HUES64 (cell line): Measurements from ENCODE around the gene ACACA.

ENCODE experiments used
- H3K27ac ChIP-seq: 2 replicates; pipeline ENCODE4 v1.7.0; 2013; ENCODE audit warnings: low read depth, low read length, inconsistent platforms
- H3K27me3 ChIP-seq: 2 replicates; pipeline ENCODE4 v1.6.1; 2013; ENCODE audit warnings: mild to moderate bottlenecking, low read length; ENCODE audit not compliant: insufficient read depth
- H3K36me3 ChIP-seq: 2 replicates; pipeline ENCODE4 v1.6.1; 2013; ENCODE audit warnings: mild to moderate bottlenecking, low read length; ENCODE audit not compliant: insufficient read depth
- H3K4me1 ChIP-seq: 2 replicates; pipeline ENCODE4 v1.6.1; 2013; ENCODE audit warnings: mild to moderate bottlenecking, low read length, moderate library complexity; ENCODE audit not compliant: insufficient read depth
- H3K4me3 ChIP-seq: 2 replicates; pipeline ENCODE4 v1.5.1; 2013; ENCODE audit warnings: mild to moderate bottlenecking, low read length, moderate library complexity
- H3K9ac ChIP-seq: 2 replicates; pipeline ENCODE4 v1.6.1; 2013; ENCODE audit warnings: mild to moderate bottlenecking, low read depth, low read length
- H3K9me3 ChIP-seq: 2 replicates; pipeline ENCODE4 v1.6.1; 2013; ENCODE audit warnings: low read depth, low read length; ENCODE audit not compliant: insufficient read depth
- WGBS: fragments of 150-250, 120-280 bp; methylation state at CpG from one replicate; pipeline ENCODE4 v1.1.7; 2013; ENCODE audit warnings: missing lambda C conversion rate; 5-methylcytosine and 5-hydroxymethylcytosine counted together

The ACACA gene

GRCh38 chr17:37096071-37096470 lies 310.6 kb downstream of the ACACA start:
- H3K9me3 ChIP-seq = no peaks in the 10 kb centered on the region
- no peak overlapping the region for H3K27ac ChIP-seq
- peaks cover 8% of the 10 kb centered on the region; the same call in 1 of the 2 replicates for H3K4me1 ChIP-seq
- peaks cover 77% of the 10 kb centered on the region for H3K36me3 ChIP-seq
- WGBS = 95% methylated on average over 2 of the region's 2 CpGs
- H3K9ac ChIP-seq = no peak overlapping the region
- H3K4me3 ChIP-seq = no peak overlapping the region
- no peaks in the 10 kb centered on the region for H3K27me3 ChIP-seq

GRCh38 chr17:37094391-37094790 lies 312.2 kb downstream of the ACACA start:
- Histone ChIP-seq H3K9ac (no peak overlapping the region), H3K4me1 (peaks cover 8% of the 10 kb centered on the region; the same call in 1 of the 2 replicates), H3K9me3 (no peaks in the 10 kb centered on the region), H3K27ac (no peak overlapping the region), H3K27me3 (no peaks in the 10 kb centered on the region), H3K36me3 (peaks cover 84% of the 10 kb centered on the region), H3K4me3 (no peak overlapping the region)
- 93% methylated on average over 4 of the region's 4 CpGs for WGBS

GRCh38 chr17:37092701-37093100 lies 313.9 kb downstream of the ACACA start:
- H3K4me1 ChIP-seq = peaks cover 5% of the 10 kb centered on the region; the same call in 1 of the 2 replicates
- no peak overlapping the region for H3K4me3 ChIP-seq
- H3K27ac ChIP-seq = no peak overlapping the region
- peaks cover 90% of the 10 kb centered on the region for H3K36me3 ChIP-seq
- H3K9me3 ChIP-seq = no peaks in the 10 kb centered on the region
- H3K9ac ChIP-seq = no peak overlapping the region
- no peaks in the 10 kb centered on the region for H3K27me3 ChIP-seq

GRCh38 chr17:37092071-37092470 lies 314.6 kb downstream of the ACACA start:
- no peaks in the 10 kb centered on the region for H3K9me3 ChIP-seq

GRCh38 chr17:37090941-37091340 lies 315.7 kb downstream of the ACACA start:
- 97% methylated on average over 2 of the region's 3 CpGs for WGBS
- H3K9ac ChIP-seq = no peak overlapping the region
- H3K27me3 ChIP-seq = no peaks in the 10 kb centered on the region
- peaks cover 5% of the 10 kb centered on the region; the same call in 1 of the 2 replicates for H3K4me1 ChIP-seq
- H3K4me3 ChIP-seq = no peak overlapping the region
- peaks cover 90% of the 10 kb centered on the region for H3K36me3 ChIP-seq
- H3K9me3 ChIP-seq = no peaks in the 10 kb centered on the region
- no peak overlapping the region for H3K27ac ChIP-seq

More at GRCh38 chr17:37092071-37092470, 314.6 kb downstream of the ACACA start:
- WGBS = 92% methylated on average over 2 of the region's 2 CpGs
- Histone ChIP-seq H3K36me3 (peaks cover 90% of the 10 kb centered on the region), H3K27ac (no peak overlapping the region), H3K4me3 (no peak overlapping the region), H3K9ac (no peak overlapping the region), H3K4me1 (peaks cover 5% of the 10 kb centered on the region; the same call in 1 of the 2 replicates), H3K27me3 (no peaks in the 10 kb centered on the region)

GRCh38 chr17:37089956-37090355 lies 316.7 kb downstream of the ACACA start:
- Histone ChIP-seq H3K36me3 (peaks cover 90% of the 10 kb centered on the region), H3K27me3 (no peaks in the 10 kb centered on the region)

GRCh38 chr17:37088913-37089312 lies 317.7 kb downstream of the ACACA start:
- Histone ChIP-seq H3K36me3 (peaks cover 85% of the 10 kb centered on the region), H3K9ac (no peak overlapping the region), H3K4me1 (peaks cover 12% of the 10 kb centered on the region; the same call in 1 of the 2 replicates), H3K4me3 (no peak overlapping the region), H3K27ac (no peak overlapping the region), H3K27me3 (no peaks in the 10 kb centered on the region), H3K9me3 (no peaks in the 10 kb centered on the region)
- 95% methylated on average over 11 of the region's 11 CpGs for WGBS

More at GRCh38 chr17:37089956-37090355, 316.7 kb downstream of the ACACA start:
- 89% methylated on average over 7 of the region's 7 CpGs for WGBS
- H3K27ac ChIP-seq = no peak overlapping the region
- H3K4me3 ChIP-seq = no peak overlapping the region
- H3K4me1 ChIP-seq = peaks cover 5% of the 10 kb centered on the region; the same call in 1 of the 2 replicates
- no peak overlapping the region for H3K9ac ChIP-seq
- no peaks in the 10 kb centered on the region for H3K9me3 ChIP-seq

- 96% methylated on average over 3 of the region's 3 CpGs for WGBS
- Histone ChIP-seq H3K36me3 (peaks cover 81% of the 10 kb centered on the region), H3K4me1 (peaks cover 16% of the 10 kb centered on the region; the same call in 1 of the 2 replicates), H3K27me3 (no peaks in the 10 kb centered on the region), H3K9ac (no peak overlapping the region), H3K4me3 (no peak overlapping the region), H3K27ac (no peak overlapping the region), H3K9me3 (no peaks in the 10 kb centered on the region)
Observed at GRCh38 chr17:37088459-37088858, 318.2 kb downstream of the ACACA start.

- WGBS = 95% methylated on average over 5 of the region's 5 CpGs
- H3K9ac ChIP-seq = no peak overlapping the region
- H3K36me3 ChIP-seq = peaks cover 73% of the 10 kb centered on the region
- no peak overlapping the region for H3K4me3 ChIP-seq
- no peaks in the 10 kb centered on the region for H3K9me3 ChIP-seq
- H3K27me3 ChIP-seq = no peaks in the 10 kb centered on the region
- H3K27ac ChIP-seq = no peak overlapping the region
- H3K4me1 ChIP-seq = peaks cover 21% of the 10 kb centered on the region
Observed at GRCh38 chr17:37087683-37088082, 319.0 kb downstream of the ACACA start.

- Histone ChIP-seq H3K27ac (no peak overlapping the region), H3K36me3 (peaks cover 66% of the 10 kb centered on the region), H3K4me3 (no peak overlapping the region), H3K4me1 (peaks cover 29% of the 10 kb centered on the region), H3K9me3 (no peaks in the 10 kb centered on the region), H3K27me3 (no peaks in the 10 kb centered on the region), H3K9ac (no peak overlapping the region)
- 94% methylated on average over 3 of the region's 3 CpGs for WGBS
Observed at GRCh38 chr17:37086948-37087347, 319.7 kb downstream of the ACACA start.

GRCh38 chr17:37086334-37086733 lies 320.3 kb downstream of the ACACA start:
- H3K9ac ChIP-seq = no peak overlapping the region
- WGBS = 97% methylated on average over 3 of the region's 3 CpGs
- peaks cover 63% of the 10 kb centered on the region for H3K36me3 ChIP-seq
- H3K27me3 ChIP-seq = no peaks in the 10 kb centered on the region
- no peak overlapping the region for H3K27ac ChIP-seq
- H3K4me1 ChIP-seq = peaks cover 32% of the 10 kb centered on the region
- no peaks in the 10 kb centered on the region for H3K9me3 ChIP-seq
- H3K4me3 ChIP-seq = no peak overlapping the region

GRCh38 chr17:37084372-37084771 lies 322.3 kb downstream of the ACACA start:
- 89% methylated on average over 5 of the region's 5 CpGs for whole genome bisulfite sequencing
- H3K9ac ChIP-seq = no peak overlapping the region

More at GRCh38 chr17:37084372-37084771, 322.3 kb downstream of the ACACA start:
- Histone ChIP-seq H3K9me3 (0 out of 2 replicates have a peak, but pooled peaks cover 2% of the 10 kb centered on the region), H3K4me1 (peaks cover 27% of the 10 kb centered on the region), H3K27ac (no peak overlapping the region), H3K36me3 (peaks cover 50% of the 10 kb centered on the region), H3K4me3 (no peak overlapping the region), H3K27me3 (no peaks in the 10 kb centered on the region)
